Astrocyte (in vitro differentiated cells and primary cell): Measurements from ENCODE around the gene MAP3K4. TPM values are rescaled to one million over a fixed set of nuclear protein-coding genes. Genes with fewer than 3 reads are reported as not detected.

ENCODE experiments used
- DNase-seq: peaks from one replicate; pipeline ENCODE4 v3.0.0-alpha.2; 2010; ENCODE audit warnings: low read depth
- FAIRE-seq: peaks from 2 replicates; lab custom pipeline; 2011; peaks lifted over from hg19 to GRCh38; lab: Jason Lieb, UNC
- H2AFZ ChIP-seq: 2 replicates; pipeline ENCODE4 v1.6.0; 2012; ENCODE audit warnings: low read depth, low read length, inconsistent platforms
- H3K27ac ChIP-seq: 2 replicates; pipeline ENCODE4 v1.5.1; 2011; ENCODE audit warnings: low read depth, low read length, inconsistent platforms
- H3K27me3 ChIP-seq: 2 replicates; pipeline ENCODE4 v1.6.0; 2011; ENCODE audit warnings: low read length, inconsistent platforms; ENCODE audit not compliant: insufficient read depth
- H3K36me3 ChIP-seq: 2 replicates; pipeline ENCODE4 v1.5.1; 2011; ENCODE audit warnings: low read length, inconsistent platforms; ENCODE audit not compliant: insufficient read depth
- H3K4me1 ChIP-seq: 2 replicates; pipeline ENCODE4 v1.5.1; 2011; ENCODE audit warnings: low read length, inconsistent platforms; ENCODE audit not compliant: insufficient read depth
- H3K4me2 ChIP-seq: 2 replicates; pipeline ENCODE4 v1.6.0; 2012; ENCODE audit warnings: low read length, inconsistent platforms
- H3K4me3 ChIP-seq: 2 replicates; pipeline ENCODE4 v1.5.1; 2011; ENCODE audit warnings: low read depth, mild to moderate bottlenecking, low read length, inconsistent platforms; ENCODE audit not compliant: insufficient read depth
- H3K79me2 ChIP-seq: 2 replicates; pipeline ENCODE4 v1.6.0; 2012; ENCODE audit warnings: mild to moderate bottlenecking, low read length, inconsistent platforms; ENCODE audit not compliant: insufficient read depth
- H3K9ac ChIP-seq: 2 replicates; pipeline ENCODE4 v1.6.0; 2012; ENCODE audit warnings: mild to moderate bottlenecking, low read length, inconsistent platforms
- H3K9me3 ChIP-seq: 2 replicates; pipeline ENCODE4 v1.5.1; 2012; ENCODE audit warnings: low read depth, mild to moderate bottlenecking, low read length, inconsistent platforms; ENCODE audit not compliant: insufficient read depth
- H4K20me1 ChIP-seq: 2 replicates; pipeline ENCODE4 v1.6.0; 2012; ENCODE audit warnings: low read length, inconsistent platforms; ENCODE audit not compliant: insufficient read depth
- H3K27ac Mint-ChIP-seq: one replicate; pipeline ENCODE4 v1.8.0; 2021; ENCODE audit warnings: mild to moderate bottlenecking, mixed read lengths; ENCODE audit not compliant: unreplicated experiment
- H3K27me3 Mint-ChIP-seq: one replicate; pipeline ENCODE4 v1.8.0; 2021; ENCODE audit warnings: low read depth, mixed read lengths; ENCODE audit not compliant: unreplicated experiment
- H3K36me3 Mint-ChIP-seq: one replicate; pipeline ENCODE4 v1.8.0; 2021; ENCODE audit warnings: low read depth, mixed read lengths; ENCODE audit not compliant: unreplicated experiment
- H3K4me1 Mint-ChIP-seq: one replicate; pipeline ENCODE4 v1.8.0; 2021; ENCODE audit warnings: low read depth, mixed read lengths; ENCODE audit not compliant: unreplicated experiment
- H3K4me3 Mint-ChIP-seq: one replicate; pipeline ENCODE4 v1.8.0; 2021; ENCODE audit warnings: mild to moderate bottlenecking, moderate library complexity, mixed read lengths; ENCODE audit not compliant: unreplicated experiment
- H3K9me3 Mint-ChIP-seq: one replicate; pipeline ENCODE4 v1.8.0; 2021; ENCODE audit warnings: mild to moderate bottlenecking, mixed read lengths; ENCODE audit not compliant: unreplicated experiment
- CTCF ChIP-seq: IDR thresholded peaks from 2 replicates; pipeline ENCODE4 v1.5.1; 2011; ENCODE audit warnings: low read depth, mild to moderate bottlenecking, inconsistent platforms, low read length, moderate library complexity; ENCODE audit not compliant: insufficient read depth
- EZH2 ChIP-seq: IDR thresholded peaks from 2 replicates; pipeline ENCODE4 v1.6.1; 2012; ENCODE audit warnings: mild to moderate bottlenecking, low read length, inconsistent platforms; ENCODE audit not compliant: insufficient read depth
- total RNA-seq: library from RNA; stranded (reverse); gene quantifications from 2 replicates; pipeline ENCODE4 v1.2.1, GENCODE V29; 2021

MAP3K4 gene
- total RNA-seq, 1 donor from 2014 or later = 22.1 TPM

DNA sequence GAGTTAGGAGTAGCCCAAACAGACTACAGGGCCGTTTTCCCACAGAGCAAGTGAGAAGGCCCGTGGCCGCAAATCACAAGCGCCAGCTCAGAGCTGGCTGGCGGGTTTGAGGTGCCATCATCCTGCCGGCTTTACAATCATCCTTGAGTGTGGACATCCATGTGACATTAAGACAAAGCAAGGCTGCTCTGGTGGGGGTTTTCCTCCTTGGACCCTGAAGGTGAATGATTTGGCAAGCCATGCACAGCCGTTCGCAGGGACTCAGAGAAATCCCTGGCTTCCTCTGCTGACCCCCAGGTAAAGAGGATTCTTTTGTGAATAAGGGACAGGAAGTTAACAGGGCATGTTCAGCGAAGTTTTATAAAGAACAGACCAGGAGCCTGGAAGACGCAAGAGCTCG, 145.1 kb downstream of the MAP3K4 start:
- Mint-ChIP-seq H3K36me3 (peaks cover 35% of the 10 kb centered on the region), H3K27ac (no peak overlapping the region), H3K4me1 (no peaks in the 10 kb centered on the region), H3K27me3 (no peaks in the 10 kb centered on the region), H3K9me3 (no peaks in the 10 kb centered on the region), H3K4me3 (no peak overlapping the region)
- no peak overlapping the region for H2AFZ ChIP-seq
- H3K27ac ChIP-seq = no peak overlapping the region
- no peak overlapping the region for H3K4me2 ChIP-seq
- H3K9me3 ChIP-seq = no peaks in the 10 kb centered on the region
- no peaks in the 10 kb centered on the region for H3K27me3 ChIP-seq
- FAIRE-seq (no peak), DNase-seq (no peak)
- H3K4me1 ChIP-seq = no peaks in the 10 kb centered on the region
- peaks cover 3% of the 10 kb centered on the region for H3K36me3 ChIP-seq
- peaks cover 3% of the 10 kb centered on the region for H4K20me1 ChIP-seq
- TF ChIP-seq EZH2 (no peak), CTCF (no peak)
- H3K9ac ChIP-seq = no peak overlapping the region
- H3K4me3 ChIP-seq = no peak overlapping the region
- H3K79me2 ChIP-seq = no peaks in the 10 kb centered on the region

- DNase-seq (no peak), FAIRE-seq (no peak)
- Histone ChIP-seq H3K9ac (no peak overlapping the region), H3K27me3 (no peaks in the 10 kb centered on the region), H3K4me2 (no peak overlapping the region), H2AFZ (no peak overlapping the region), H3K36me3 (peaks cover 6% of the 10 kb centered on the region), H4K20me1 (peaks cover 3% of the 10 kb centered on the region), H3K79me2 (no peaks in the 10 kb centered on the region), H3K4me1 (no peaks in the 10 kb centered on the region), H3K27ac (no peak overlapping the region), H3K9me3 (no peaks in the 10 kb centered on the region), H3K4me3 (no peak overlapping the region)
- H3K4me1 Mint-ChIP-seq = no peaks in the 10 kb centered on the region
- no peak for TF ChIP-seq CTCF
- TF ChIP-seq EZH2 = no peak
- H3K9me3 Mint-ChIP-seq = peaks cover under 1% of the 10 kb centered on the region
- H3K4me3 Mint-ChIP-seq = no peak overlapping the region
- peak overlapping the region; percentile 18 for H3K27ac Mint-ChIP-seq
- H3K27me3 Mint-ChIP-seq = no peaks in the 10 kb centered on the region
- peaks cover 31% of the 10 kb centered on the region for H3K36me3 Mint-ChIP-seq
These were observed 145.8 kb downstream of the MAP3K4 start for GRCh38 chr6:161137320-161137719.

- H3K27ac ChIP-seq = no peak overlapping the region
- H3K4me3 ChIP-seq = no peak overlapping the region
- Mint-ChIP-seq H3K4me1 (no peaks in the 10 kb centered on the region), H3K36me3 (peaks cover 31% of the 10 kb centered on the region), H3K9me3 (peaks cover 2% of the 10 kb centered on the region), H3K4me3 (no peak overlapping the region), H3K27me3 (no peaks in the 10 kb centered on the region), H3K27ac (no peak overlapping the region)
- peaks cover 3% of the 10 kb centered on the region for H4K20me1 ChIP-seq
- H3K4me2 ChIP-seq = no peak overlapping the region
- no peak overlapping the region for H2AFZ ChIP-seq
- H3K9ac ChIP-seq = no peak overlapping the region
- H3K27me3 ChIP-seq = no peaks in the 10 kb centered on the region
- H3K36me3 ChIP-seq = peaks cover 6% of the 10 kb centered on the region
- no peaks in the 10 kb centered on the region for H3K4me1 ChIP-seq
- peak; percentile 32 for DNase-seq
- H3K9me3 ChIP-seq = no peaks in the 10 kb centered on the region
- FAIRE-seq = no peak
- H3K79me2 ChIP-seq = no peaks in the 10 kb centered on the region
- TF ChIP-seq EZH2 (no peak), CTCF (no peak)
These were observed 146.4 kb downstream of the MAP3K4 start for GRCh38 chr6:161137839-161138542.
